ENCODE measurements around the gene CAMK4. TPM values are rescaled to one million over a fixed set of nuclear protein-coding genes. Genes with fewer than 3 reads are reported as not detected.

The CAMK4 gene
- total and polyA plus RNA-seq, 8 donors, result 0.45 to 25.1 (median 3.8) TPM

- intact Hi-C loops (cut with DNase I; ENCODE audit: low total_unique reads), result no loop called here
- no peaks in the 10 kb centered on the region for H3K27me3 ChIP-seq
- no peak overlapping the region for H3K4me3 ChIP-seq
- no peak for DNase-seq
- no peaks in the 10 kb centered on the region for H3K36me3 ChIP-seq
- 66 to 96% (median 85%) methylated on average over 3 of the region's 3 CpGs for WGBS, 5 donors
- H3K4me1 ChIP-seq, result no peaks in the 10 kb centered on the region
- H3K27ac ChIP-seq, result no peak overlapping the region
- no peaks in the 10 kb centered on the region for H3K9me3 ChIP-seq
- TF ChIP-seq POLR2AphosphoS5 (IDR thresholded peaks at IDR 0.05) (no peak), CTCF (IDR thresholded peaks at IDR 0.05) (no peak), POLR2A (IDR thresholded peaks at IDR 0.05) (no peak), EP300 (IDR thresholded peaks at IDR 0.05) (no peak)
These were observed 17.5 kb downstream of the CAMK4 start for GRCh38 chr5:111241696-111242095.

GRCh38 chr5:111242606-111243005 lies 18.4 kb downstream of the CAMK4 start:
- Histone ChIP-seq H3K27me3 (no peaks in the 10 kb centered on the region), H3K4me3 (no peak overlapping the region), H3K9me3 (no peaks in the 10 kb centered on the region), H3K36me3 (no peaks in the 10 kb centered on the region), H3K4me1 (no peaks in the 10 kb centered on the region), H3K27ac (no peak overlapping the region)
- intact Hi-C loops (cut with DNase I; ENCODE audit: low total_unique reads), result no loop called here
- 77 to 88% (median 86%) methylated on average over 10 of the region's 10 CpGs for WGBS, 5 donors
- DNase-seq, result no peak
- no peak for TF ChIP-seq CTCF (IDR thresholded peaks at IDR 0.05)
- TF ChIP-seq POLR2A (IDR thresholded peaks at IDR 0.05), result no peak
- TF ChIP-seq EP300 (IDR thresholded peaks at IDR 0.05), result no peak

- no peak overlapping the region for H3K27ac ChIP-seq
- H3K9me3 ChIP-seq, result no peaks in the 10 kb centered on the region
- H3K27me3 ChIP-seq, result no peaks in the 10 kb centered on the region
- 61 to 85% (median 65%) methylated on average over 1 of the region's 1 CpG for WGBS, 5 donors
- DNase-seq, result no peak
- intact Hi-C loops (cut with DNase I; ENCODE audit: low total_unique reads), result no loop called here
- TF ChIP-seq EP300 (IDR thresholded peaks at IDR 0.05), result no peak
- no peak for TF ChIP-seq POLR2AphosphoS5 (IDR thresholded peaks at IDR 0.05)
- TF ChIP-seq POLR2A (IDR thresholded peaks at IDR 0.05), result no peak
- no peak for TF ChIP-seq CTCF (IDR thresholded peaks at IDR 0.05)
- H3K4me1 ChIP-seq, result no peaks in the 10 kb centered on the region
- no peak overlapping the region for H3K4me3 ChIP-seq
- H3K36me3 ChIP-seq, result no peaks in the 10 kb centered on the region
These were observed 19.1 kb downstream of the CAMK4 start for GRCh38 chr5:111243318-111243717.

- no peaks in the 10 kb centered on the region for H3K36me3 ChIP-seq
- intact Hi-C loops (cut with DNase I; ENCODE audit: low total_unique reads), result no loop called here
- H3K4me3 ChIP-seq, result no peak overlapping the region
- TF ChIP-seq CTCF (IDR thresholded peaks at IDR 0.05), result no peak
- no peak for TF ChIP-seq POLR2AphosphoS5 (IDR thresholded peaks at IDR 0.05)
- TF ChIP-seq POLR2A (IDR thresholded peaks at IDR 0.05), result no peak
- no peak for TF ChIP-seq EP300 (IDR thresholded peaks at IDR 0.05)
- no peak for DNase-seq
- no peaks in the 10 kb centered on the region for H3K27me3 ChIP-seq
- no peaks in the 10 kb centered on the region for H3K9me3 ChIP-seq
- no peak overlapping the region for H3K27ac ChIP-seq
- WGBS, 5 donors, result 81 to 87% (median 82%) methylated on average over 2 of the region's 2 CpGs
- H3K4me1 ChIP-seq, result no peaks in the 10 kb centered on the region
These were observed 21.5 kb downstream of the CAMK4 start for GRCh38 chr5:111245654-111246053.
